Measurements from ENCODE around the gene FABP2. TPM values are rescaled to one million over a fixed set of nuclear protein-coding genes. Genes with fewer than 3 reads are reported as not detected.
"Not testable (repeated sequence)": the region's sequence is repeated elsewhere in the genome, so short reads cannot be mapped to it uniquely, and the experiment has no call there.

The FABP2 gene
- total RNA-seq, 1 experiment from 2014 or later, result not detected

- no peak for DNase-seq (ENCODE audit: low read depth)
Observed at GRCh38 chr4:119313237-119313636, 8.7 kb downstream of the FABP2 start.

DNA sequence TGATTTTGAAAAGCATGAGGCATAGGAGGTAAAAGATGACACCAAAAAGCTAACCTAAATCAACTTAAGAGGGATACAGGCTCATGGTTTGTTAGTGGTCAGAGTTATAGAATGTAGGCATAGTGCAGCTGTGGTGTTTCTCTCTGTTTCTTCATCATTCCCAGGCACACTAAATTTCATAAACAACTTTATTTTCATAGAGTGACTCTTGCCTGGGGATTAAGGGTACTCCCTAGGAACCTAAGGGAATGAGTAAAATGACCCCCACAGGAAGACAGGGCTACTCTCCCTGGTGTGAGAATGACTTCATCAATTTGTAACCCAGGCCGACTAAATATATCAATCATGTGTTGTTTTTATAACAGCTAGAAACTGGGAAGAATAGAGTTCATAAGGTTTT, 11.1 kb downstream of the FABP2 start:
- no peak for DNase-seq (ENCODE audit: low read depth)

GRCh38 chr4:119307606-119308005, 14.3 kb downstream of the FABP2 start:
- DNase-seq (ENCODE audit: low read depth), result no peak

- no peak for DNase-seq (ENCODE audit: low read depth)
Observed at GRCh38 chr4:119304431-119304830, 17.5 kb downstream of the FABP2 start.

DNA sequence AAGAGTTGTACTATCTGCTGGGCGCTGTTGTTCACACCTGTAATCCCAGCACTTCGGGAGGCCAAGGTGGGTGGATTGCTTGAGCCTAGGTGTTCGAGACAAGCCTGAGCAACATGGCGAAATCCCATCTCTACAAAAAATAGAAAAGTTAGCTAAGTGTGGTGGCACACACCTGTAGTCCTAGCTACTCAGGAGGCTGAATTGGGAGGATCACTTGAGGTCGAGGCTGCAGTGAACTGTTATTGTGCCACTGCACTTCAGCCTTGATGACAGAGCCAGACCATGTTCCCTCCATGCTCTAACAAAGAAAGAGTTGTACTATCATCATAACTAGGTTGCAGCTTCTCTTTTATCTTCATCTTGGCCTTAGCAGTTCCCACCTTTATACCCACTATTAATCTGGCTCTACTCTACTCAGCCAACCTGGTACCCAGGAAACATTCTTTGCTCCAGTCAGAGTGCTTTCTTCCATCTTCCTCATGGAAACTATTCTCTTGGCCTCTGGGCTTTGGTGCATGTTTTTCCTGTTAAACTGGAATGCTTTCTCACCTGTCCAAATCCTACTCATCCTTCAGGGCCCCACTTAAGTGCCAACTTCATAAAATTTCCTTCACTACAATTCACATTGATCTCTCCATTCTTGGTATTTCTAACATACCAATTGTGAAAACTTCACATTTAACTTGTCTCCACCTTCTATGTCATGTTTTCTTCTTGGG, 18.2 kb downstream of the FABP2 start:
- DNase-seq (ENCODE audit: low read depth), result no peak

DNA sequence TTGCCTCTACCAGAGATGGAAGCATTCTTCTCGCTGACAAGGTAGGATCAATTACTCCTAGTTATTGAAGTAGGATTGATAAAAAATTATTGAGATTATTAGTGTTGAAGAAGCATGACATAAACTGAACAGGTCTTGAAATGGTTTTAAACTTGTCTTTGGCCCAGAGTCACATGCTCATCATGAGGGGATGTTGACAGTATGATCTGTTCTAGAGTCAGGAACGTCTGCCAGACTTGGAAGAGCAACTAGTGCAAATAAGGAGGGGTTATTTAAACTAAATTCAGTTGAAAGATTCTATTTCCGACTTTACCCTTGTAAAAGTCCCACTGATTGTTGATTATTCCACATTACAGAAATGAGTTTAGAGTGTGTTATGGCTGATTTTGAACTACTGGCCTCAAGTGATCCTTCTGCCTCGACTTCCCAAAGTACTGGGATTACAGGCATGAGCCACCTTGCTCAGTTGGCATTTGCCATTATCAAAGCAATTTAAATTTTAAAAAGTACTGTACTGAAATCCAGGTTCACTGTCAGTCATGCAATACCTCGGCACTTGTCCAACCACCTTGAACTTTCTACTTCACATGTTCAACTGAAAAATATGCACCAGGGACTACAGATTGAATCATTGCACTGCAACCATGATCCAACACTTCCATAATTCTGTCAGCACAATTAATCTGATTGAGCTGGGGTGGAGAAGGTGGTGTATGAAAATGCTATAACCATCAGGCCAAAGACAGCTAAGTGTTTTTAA, 19.7 kb downstream of the FABP2 start:
- no peak for DNase-seq (ENCODE audit: low read depth)

DNA sequence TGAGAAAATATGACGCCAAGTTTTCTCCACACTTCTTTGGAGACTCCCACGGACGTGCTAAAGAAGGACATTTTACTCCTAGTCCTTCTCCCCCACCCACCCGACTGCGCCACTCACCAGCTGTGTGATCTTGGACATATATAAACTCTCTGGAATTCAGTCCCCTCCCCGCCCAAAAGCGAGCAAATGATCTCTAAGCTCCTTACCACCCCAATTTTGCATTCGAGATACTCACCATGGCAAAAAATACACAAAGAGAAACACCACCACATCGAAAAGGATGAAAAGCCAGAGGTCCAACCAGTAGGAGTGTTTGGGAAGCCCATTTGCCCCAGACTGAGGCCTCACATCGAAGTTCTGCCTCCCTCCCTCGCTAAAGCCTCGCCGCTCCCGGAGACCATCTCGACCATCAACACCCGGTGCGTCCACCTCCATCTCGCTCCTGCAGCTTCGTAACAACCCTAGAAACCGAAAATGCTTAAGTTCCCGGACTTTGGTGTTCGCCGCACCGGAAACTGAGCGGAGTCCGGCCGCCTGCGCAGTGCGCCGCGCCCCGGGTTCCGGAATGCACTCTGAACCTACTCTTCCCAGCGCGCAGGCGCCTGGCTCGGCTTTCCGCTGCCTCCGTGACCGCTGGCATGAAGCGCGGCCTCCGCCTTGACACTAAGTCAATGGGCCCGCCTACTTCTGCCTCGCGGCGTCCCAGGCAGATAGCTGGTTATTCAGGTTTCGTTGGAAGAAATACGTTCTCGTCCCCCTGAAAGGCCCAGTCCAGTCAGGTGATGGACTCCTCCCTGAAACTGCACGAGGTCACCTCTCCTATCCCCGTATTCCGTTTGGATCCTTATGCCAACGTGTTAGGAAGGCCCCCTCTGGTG, 21.6 kb downstream of the FABP2 start:
- peak; percentile 90 for DNase-seq (ENCODE audit: low read depth)

DNA sequence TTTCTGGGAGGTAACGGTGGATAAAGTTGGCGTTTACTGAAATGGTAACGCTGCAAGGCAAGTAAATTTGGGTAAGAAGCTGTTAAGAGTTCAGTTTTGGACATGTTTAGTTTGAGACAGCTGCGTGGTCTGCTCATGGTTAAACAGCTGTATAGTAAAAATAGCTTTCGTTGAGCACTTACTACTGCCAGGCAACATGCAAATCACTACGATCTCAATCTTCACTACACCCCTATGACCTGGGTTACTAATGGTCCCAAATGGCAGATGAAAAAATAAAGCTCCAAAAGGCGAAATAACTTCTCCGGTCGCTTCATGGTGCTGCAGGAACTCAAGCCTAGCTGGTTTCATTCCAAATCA, 22.2 kb downstream of the FABP2 start:
- DNase-seq (ENCODE audit: low read depth), result peak; percentile 10

DNA sequence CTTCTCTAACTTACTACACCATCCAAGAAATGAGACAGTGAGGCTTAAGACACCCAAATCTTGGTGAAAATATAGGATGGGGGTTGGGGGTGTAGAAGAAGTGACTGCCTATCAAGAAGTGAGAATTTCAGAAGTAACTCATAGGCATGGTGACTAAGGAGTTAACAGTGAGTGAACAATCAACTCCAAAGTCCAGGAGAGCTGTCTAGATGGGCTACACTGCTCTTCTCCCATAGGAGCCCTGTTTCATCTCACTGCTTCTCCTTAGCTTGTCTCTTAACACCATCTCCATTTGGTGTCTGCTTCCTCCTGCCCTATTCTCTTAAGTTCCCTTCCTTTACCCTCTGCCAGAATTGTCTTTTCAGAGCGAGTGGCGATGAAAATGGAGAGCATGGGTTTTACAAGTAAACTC, 22.7 kb downstream of the FABP2 start:
- peak; percentile 11 for DNase-seq (ENCODE audit: low read depth)

DNA sequence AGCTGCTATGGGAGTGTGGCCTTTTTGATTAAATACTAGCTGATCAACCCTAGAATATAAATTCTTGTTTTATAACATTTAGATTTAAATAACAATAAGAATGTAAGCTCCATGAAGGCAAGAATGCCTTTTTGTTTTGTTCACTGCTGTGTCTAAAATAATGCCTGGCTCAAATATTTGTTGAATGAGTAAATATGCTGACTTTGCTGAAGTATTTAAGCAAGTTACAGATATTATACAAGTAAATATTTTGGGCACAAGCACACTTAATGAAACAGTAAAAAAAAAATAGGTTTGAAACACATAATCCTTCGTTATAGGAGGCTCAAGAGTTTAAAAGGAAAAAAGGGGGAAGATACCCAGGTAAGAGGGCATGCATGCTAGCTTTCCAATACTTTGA, 24.1 kb downstream of the FABP2 start:
- DNase-seq (ENCODE audit: low read depth), result no peak

- no peak for DNase-seq (ENCODE audit: low read depth)
Observed at GRCh38 chr4:119296356-119296755, 25.6 kb downstream of the FABP2 start.

GRCh38 chr4:119290598-119290997, 31.3 kb downstream of the FABP2 start:
- DNase-seq (ENCODE audit: low read depth), result no peak

- no peak for DNase-seq (ENCODE audit: low read depth)
Observed at GRCh38 chr4:119289313-119289712, 32.6 kb downstream of the FABP2 start.

GRCh38 chr4:119286377-119287002, 35.4 kb downstream of the FABP2 start:
- DNase-seq (ENCODE audit: low read depth), result peak; percentile 47

DNA sequence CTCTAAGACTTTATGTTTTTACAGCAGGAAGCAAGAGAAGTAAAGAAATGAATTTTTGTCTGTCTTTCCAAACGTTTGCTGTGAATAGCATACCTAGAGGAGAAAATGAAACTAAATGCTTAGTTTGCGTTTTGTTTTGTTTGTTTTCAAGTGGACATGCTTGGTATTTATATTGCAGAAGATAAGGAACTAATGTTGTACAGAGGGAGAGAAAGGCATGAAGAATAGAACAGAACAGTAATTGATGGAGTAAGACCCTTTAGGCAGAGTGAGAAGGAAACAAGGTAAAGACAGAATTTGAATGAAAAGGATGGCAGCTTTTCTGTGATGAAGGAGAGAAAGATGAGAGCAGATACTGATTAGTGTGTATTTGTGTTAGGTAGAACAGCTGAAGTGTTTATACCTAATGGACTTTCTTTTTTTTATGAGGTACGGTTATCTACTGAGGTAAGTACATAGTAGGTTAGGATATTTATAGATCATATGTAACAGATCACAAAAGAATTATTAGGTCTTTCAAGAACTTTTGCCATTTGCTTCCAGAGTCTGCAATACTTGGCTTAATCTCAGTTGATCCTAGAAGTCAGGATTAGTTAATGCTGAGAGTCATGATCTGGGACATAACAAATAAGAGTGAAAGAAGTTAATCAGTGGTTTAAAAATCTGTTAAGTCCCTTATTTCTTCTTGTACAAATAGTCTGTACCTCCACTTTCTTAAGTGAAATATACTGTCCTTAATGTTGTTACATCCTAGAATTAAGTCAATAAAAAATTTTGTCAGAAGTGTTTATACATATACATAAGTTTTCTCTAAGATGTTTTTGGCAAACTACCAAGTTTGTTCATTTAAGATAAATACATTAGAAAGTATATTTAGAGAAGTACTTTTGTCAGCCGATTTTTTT, 36.8 kb downstream of the FABP2 start:
- peak; percentile 19 for DNase-seq (ENCODE audit: low read depth)

- no peak for DNase-seq (ENCODE audit: low read depth)
Observed at GRCh38 chr4:119281393-119281792, 40.5 kb downstream of the FABP2 start.

- not testable (repeated sequence) for DNase-seq (ENCODE audit: low read depth)
Observed at GRCh38 chr4:119279945-119280344, 42.0 kb downstream of the FABP2 start.

DNA sequence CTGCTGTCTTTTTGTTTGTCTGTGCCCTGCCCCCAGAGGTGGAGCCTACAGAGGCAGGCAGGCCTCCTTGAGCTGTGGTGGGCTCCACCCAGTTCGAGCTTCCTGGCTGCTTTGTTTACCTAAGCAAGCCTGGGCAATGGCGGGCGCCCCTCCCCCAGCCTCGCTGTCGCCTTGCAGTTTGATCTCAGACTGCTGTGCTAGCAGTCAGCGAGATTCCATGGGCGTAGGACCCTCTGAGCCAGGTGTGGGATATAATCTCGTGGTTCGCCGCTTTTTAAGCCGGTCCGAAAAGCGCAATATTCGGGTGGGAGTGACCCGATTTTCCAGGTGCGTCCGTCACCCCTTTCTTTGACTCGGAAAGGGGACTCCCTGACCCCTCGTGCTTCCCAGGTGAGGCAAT, 42.4 kb downstream of the FABP2 start:
- not testable (repeated sequence) for DNase-seq (ENCODE audit: low read depth)

DNA sequence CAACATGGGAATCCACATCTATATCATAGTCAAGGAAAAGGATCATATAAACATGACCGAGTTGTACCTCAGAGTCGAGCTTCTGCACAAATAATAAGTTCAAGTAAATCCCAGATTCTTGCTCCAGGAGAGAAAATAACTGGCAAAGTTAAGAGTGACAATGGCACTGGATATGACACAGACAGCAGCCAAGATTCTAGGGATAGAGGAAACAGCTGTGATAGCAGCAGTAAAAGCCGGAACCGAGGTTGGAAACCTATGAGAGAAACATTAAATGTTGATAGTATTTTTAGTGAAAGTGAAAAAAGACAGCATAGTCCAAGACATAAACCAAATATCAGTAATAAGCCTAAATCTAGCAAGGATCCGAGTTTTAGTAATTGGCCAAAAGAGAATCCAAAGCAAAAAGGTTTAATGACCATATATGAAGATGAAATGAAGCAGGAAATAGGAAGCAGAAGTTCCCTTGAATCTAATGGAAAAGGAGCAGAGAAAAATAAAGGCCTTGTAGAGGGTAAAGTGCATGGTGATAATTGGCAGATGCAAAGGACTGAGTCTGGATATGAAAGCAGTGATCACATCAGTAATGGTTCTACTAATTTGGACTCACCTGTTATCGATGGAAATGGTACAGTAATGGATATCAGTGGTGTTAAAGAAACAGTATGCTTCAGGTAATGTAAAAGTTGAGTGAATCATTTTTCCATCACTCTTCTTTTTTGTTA, 50.4 kb downstream of the FABP2 start:
- no peak for DNase-seq (ENCODE audit: low read depth)

DNA sequence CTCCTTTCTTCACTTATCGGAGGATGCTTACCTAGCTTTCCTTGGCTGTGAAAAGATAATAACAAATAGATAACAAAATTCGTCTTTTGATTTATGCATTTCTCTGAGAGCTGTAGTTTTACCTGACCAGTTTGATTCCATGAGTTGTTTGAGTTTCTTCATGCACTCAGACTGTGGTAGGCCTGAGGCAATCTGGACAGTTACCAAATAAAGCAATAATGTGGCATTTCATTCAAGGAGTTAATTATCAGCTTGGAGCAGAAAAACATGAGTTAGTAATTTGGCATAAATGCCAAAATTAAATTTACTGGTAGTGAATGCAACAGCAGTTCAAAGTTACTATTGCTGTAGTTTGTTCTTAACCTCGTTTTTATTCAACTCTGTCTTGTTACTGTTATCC, 53.5 kb downstream of the FABP2 start:
- DNase-seq (ENCODE audit: low read depth), result no peak
